Keratinocyte (primary cell): ENCODE results near the gene ERMARD. TPM values are rescaled to one million over a fixed set of nuclear protein-coding genes. Genes with fewer than 3 reads are reported as not detected.

Experiments used
- DNase-seq: peaks from one replicate; pipeline ENCODE4 v3.0.0-alpha.2; 2011; ENCODE audit warnings: low read depth, missing footprints, low spot score
- FAIRE-seq: peaks from 2 replicates; lab custom pipeline; 2011; peaks lifted over from hg19 to GRCh38; lab: Jason Lieb, UNC
- H2AFZ ChIP-seq: 2 replicates; pipeline ENCODE4 v1.6.0; 2012; ENCODE audit warnings: low read length, control low read depth, inconsistent platforms; ENCODE audit not compliant: control insufficient read depth
- H3K27ac ChIP-seq: 2 replicates; pipeline ENCODE4 v1.5.1; 2011; ENCODE audit warnings: low read length; ENCODE audit not compliant: control insufficient read depth, insufficient read depth
- H3K27me3 ChIP-seq: 3 replicates; pipeline ENCODE4 v1.6.0; 2011; ENCODE audit warnings: low read length; ENCODE audit not compliant: control insufficient read depth, insufficient read depth; ENCODE audit errors: extremely low read depth
- H3K36me3 ChIP-seq, 2 experiments: 2 replicates in 1 of 2; 3 replicates in 1 of 2; pipeline ENCODE4 v1.5.1; 2011; ENCODE audit warnings: low read length in 2 of 2, mild to moderate bottlenecking in 1 of 2; ENCODE audit not compliant: control insufficient read depth in 2 of 2, insufficient read depth in 2 of 2; ENCODE audit errors: extremely low read depth in 1 of 2
- H3K4me1 ChIP-seq: 3 replicates; pipeline ENCODE4 v1.5.1; 2011; ENCODE audit warnings: low read length; ENCODE audit not compliant: control insufficient read depth, insufficient read depth; ENCODE audit errors: extremely low read depth
- H3K4me2 ChIP-seq: 3 replicates; pipeline ENCODE4 v1.6.0; 2011; ENCODE audit warnings: low read depth, low read length; ENCODE audit not compliant: control insufficient read depth, insufficient read depth; ENCODE audit errors: extremely low read depth
- H3K4me3 ChIP-seq, 3 experiments: fragments of 200-600 bp in 1 of 3; sonication (generic) in 1 of 3; 2 replicates in 2 of 3; 3 replicates in 1 of 3; pipeline ENCODE4 v1.5.1; 2011 to 2016; ENCODE audit warnings: low read length in 3 of 3, mild to moderate bottlenecking in 3 of 3, control low read depth in 2 of 3, inconsistent platforms in 1 of 3, low read depth in 1 of 3, mixed read lengths in 1 of 3, mixed run types in 1 of 3, moderate library complexity in 1 of 3; ENCODE audit not compliant: control insufficient read depth in 2 of 3, insufficient read depth in 2 of 3; ENCODE audit errors: extremely low read depth in 1 of 3
- H3K79me2 ChIP-seq: 2 replicates; pipeline ENCODE4 v1.6.0; 2012; ENCODE audit warnings: low read length; ENCODE audit not compliant: control insufficient read depth, insufficient read depth
- H3K9ac ChIP-seq: 3 replicates; pipeline ENCODE4 v1.6.0; 2011; ENCODE audit warnings: low read length; ENCODE audit not compliant: control insufficient read depth, insufficient read depth; ENCODE audit errors: extremely low read depth
- H3K9me1 ChIP-seq: 3 replicates; pipeline ENCODE4 v1.6.0; 2011; ENCODE audit warnings: low read length; ENCODE audit not compliant: control insufficient read depth, insufficient read depth; ENCODE audit errors: extremely low read depth
- H3K9me3 ChIP-seq: 2 replicates; pipeline ENCODE4 v1.5.1; 2012; ENCODE audit warnings: low read depth, low read length; ENCODE audit not compliant: control insufficient read depth
- H4K20me1 ChIP-seq: 3 replicates; pipeline ENCODE4 v1.6.0; 2011; ENCODE audit warnings: low read length; ENCODE audit not compliant: control insufficient read depth, insufficient read depth; ENCODE audit errors: extremely low read depth
- EZH2 ChIP-seq: IDR thresholded peaks from one replicate; pipeline ENCODE4 v1.6.1; 2012; ENCODE audit warnings: inconsistent platforms, mild to moderate bottlenecking, low read length, moderate library complexity
- dilution Hi-C: fragments of 300-500 bp; cut with MboI; formaldehyde crosslinking; loops from one replicate; pipeline ENCODE4 v1.7.0; 2020; ENCODE audit warnings: low sequenced_read_pairs; ENCODE audit not compliant: extremely low pct_ligation_motif_present
- polyA plus RNA-seq, 5 experiments: library from polyadenylated mRNA; depleted of rRNA in 3 of 5; stranded (reverse) in 3 of 5; stranded (forward) in 1 of 5; unstranded in 1 of 5; fragments of >200 nt; gene quantifications; 1 replicate in 1 of 5; 2 replicates in 3 of 5; 3 replicates in 1 of 5; pipeline versions ENCODE4 v1.2.1 to v1.2.3, GENCODE V29; 2011 to 2012; ENCODE audit warnings: missing spikeins in 2 of 5, low read depth in 1 of 5, low replicate concordance in 1 of 5
- TF ChIP-seq, protein P1 (sequence below), 3 experiments: IDR thresholded peaks in 1 of 3; conservative IDR thresholded peaks in 1 of 3; optimal IDR thresholded peaks in 1 of 3; 2 replicates in 2 of 3; 3 replicates in 1 of 3; pipeline versions ENCODE3 to v1.5.1; 2011; ENCODE audit warnings: low read length in 3 of 3, mild to moderate bottlenecking in 3 of 3, moderate library complexity in 2 of 3, control low read depth in 1 of 3, inconsistent platforms in 1 of 3; ENCODE audit not compliant: insufficient read depth in 2 of 3; ENCODE audit errors: extremely low read depth in 1 of 3

ERMARD gene
- polyA plus RNA-seq, 1 donor (not counting 4 experiments of a cell fraction or from before 2014, with no cell fraction given): 37.9 TPM

DNA sequence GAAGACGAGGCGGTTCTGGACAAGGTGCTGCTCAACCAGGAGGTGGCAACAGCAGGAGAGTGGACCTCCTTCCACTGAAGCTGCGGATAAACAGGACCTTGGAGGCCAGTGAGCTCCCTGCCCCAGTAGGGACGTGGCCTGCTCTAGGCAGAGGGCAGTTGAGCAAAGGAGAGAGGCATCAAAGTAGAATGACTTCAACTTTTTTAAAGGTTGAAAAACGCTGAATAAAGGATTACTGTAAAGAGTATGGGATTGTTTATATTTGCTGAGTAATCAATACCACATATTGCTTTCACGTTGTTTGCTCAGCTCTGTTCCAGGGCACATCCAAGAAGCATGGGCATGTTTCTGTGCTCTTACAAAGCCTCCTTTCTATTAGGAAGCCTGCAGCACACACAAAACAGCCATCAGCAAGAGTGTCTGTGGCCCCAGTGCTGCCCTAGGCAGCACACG is 48.1 kb downstream of the ERMARD start:
- no peak overlapping the region for H3K4me3 ChIP-seq
- no peak overlapping the region for H3K4me2 ChIP-seq
- H3K79me2 ChIP-seq: no peaks in the 10 kb centered on the region
- dilution Hi-C loops: no loop called here
- peaks cover 3% of the 10 kb centered on the region for H3K4me1 ChIP-seq
- TF ChIP-seq, protein P1, sequence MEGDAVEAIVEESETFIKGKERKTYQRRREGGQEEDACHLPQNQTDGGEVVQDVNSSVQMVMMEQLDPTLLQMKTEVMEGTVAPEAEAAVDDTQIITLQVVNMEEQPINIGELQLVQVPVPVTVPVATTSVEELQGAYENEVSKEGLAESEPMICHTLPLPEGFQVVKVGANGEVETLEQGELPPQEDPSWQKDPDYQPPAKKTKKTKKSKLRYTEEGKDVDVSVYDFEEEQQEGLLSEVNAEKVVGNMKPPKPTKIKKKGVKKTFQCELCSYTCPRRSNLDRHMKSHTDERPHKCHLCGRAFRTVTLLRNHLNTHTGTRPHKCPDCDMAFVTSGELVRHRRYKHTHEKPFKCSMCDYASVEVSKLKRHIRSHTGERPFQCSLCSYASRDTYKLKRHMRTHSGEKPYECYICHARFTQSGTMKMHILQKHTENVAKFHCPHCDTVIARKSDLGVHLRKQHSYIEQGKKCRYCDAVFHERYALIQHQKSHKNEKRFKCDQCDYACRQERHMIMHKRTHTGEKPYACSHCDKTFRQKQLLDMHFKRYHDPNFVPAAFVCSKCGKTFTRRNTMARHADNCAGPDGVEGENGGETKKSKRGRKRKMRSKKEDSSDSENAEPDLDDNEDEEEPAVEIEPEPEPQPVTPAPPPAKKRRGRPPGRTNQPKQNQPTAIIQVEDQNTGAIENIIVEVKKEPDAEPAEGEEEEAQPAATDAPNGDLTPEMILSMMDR (optimal IDR thresholded peaks at IDR 0.05 in 1 of 3, IDR thresholded peaks at IDR 0.05 in 1 of 3, conservative IDR thresholded peaks at IDR 0.05 in 1 of 3; ENCODE audit: extremely low read depth in 1 of 3, insufficient read depth in 2 of 3, low read length in 3 of 3): no peak
- no peak for TF ChIP-seq EZH2
- H3K36me3 ChIP-seq: no peaks in the 10 kb centered on the region
- no peaks in the 10 kb centered on the region for H3K9me3 ChIP-seq
- H3K9me1 ChIP-seq: no peaks in the 10 kb centered on the region
- FAIRE-seq (no peak), DNase-seq (no peak)
- H3K27me3 ChIP-seq: peaks cover 10% of the 10 kb centered on the region
- no peak overlapping the region for H3K9ac ChIP-seq
- no peaks in the 10 kb centered on the region for H4K20me1 ChIP-seq
- no peak overlapping the region for H3K27ac ChIP-seq
- no peak overlapping the region for H2AFZ ChIP-seq

DNA sequence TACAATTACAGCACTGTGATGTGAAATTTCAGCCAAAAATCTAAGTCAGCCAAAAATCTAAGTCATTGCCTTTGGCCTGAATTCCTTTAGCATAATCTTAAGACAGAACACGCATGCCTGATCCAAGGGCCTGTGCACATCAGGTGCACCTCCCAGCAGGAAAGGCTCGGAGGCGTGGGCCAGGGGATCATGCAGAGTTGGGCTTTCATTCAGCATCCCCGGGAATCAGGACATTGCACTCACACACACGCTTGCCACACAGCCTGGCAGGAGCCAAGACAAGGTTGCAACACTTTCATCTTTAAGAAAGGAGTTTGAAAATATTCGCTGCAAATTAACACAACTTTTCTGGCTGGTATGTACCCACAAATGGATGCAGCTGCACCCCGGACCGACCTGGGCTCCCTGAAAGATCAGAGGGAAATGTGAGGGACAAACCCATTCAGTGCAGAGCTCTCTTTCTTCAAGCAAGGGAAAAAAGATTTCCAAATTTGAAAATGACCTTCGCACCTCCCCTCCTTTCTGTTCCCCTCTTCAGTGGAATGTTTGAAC is 48.8 kb downstream of the ERMARD start:
- TF ChIP-seq EZH2: no peak
- TF ChIP-seq, protein P1 (optimal IDR thresholded peaks at IDR 0.05 in 1 of 3, IDR thresholded peaks at IDR 0.05 in 1 of 3, conservative IDR thresholded peaks at IDR 0.05 in 1 of 3; ENCODE audit: extremely low read depth in 1 of 3, insufficient read depth in 2 of 3, low read length in 3 of 3): no peak

More for the DNA sequence above, 48.8 kb downstream of the ERMARD start:
- H4K20me1 ChIP-seq: no peaks in the 10 kb centered on the region
- H2AFZ ChIP-seq: no peak overlapping the region
- H3K9me1 ChIP-seq: no peaks in the 10 kb centered on the region
- no peak overlapping the region for H3K27ac ChIP-seq
- dilution Hi-C loops: no loop called here
- no peak for DNase-seq
- H3K4me3 ChIP-seq: no peak overlapping the region
- no peak overlapping the region for H3K9ac ChIP-seq
- H3K4me2 ChIP-seq: no peak overlapping the region
- FAIRE-seq: no peak
- H3K36me3 ChIP-seq: no peaks in the 10 kb centered on the region
- peaks cover 3% of the 10 kb centered on the region for H3K4me1 ChIP-seq
- peaks cover 7% of the 10 kb centered on the region for H3K27me3 ChIP-seq
- no peaks in the 10 kb centered on the region for H3K79me2 ChIP-seq
- H3K9me3 ChIP-seq: no peaks in the 10 kb centered on the region
